IPS-NIHi11 (cell line): ENCODE results near the gene KRT81.
"Not testable (repeated sequence)": the region's sequence is repeated elsewhere in the genome, so short reads cannot be mapped to it uniquely, and the experiment has no call there.

ENCODE experiments used
- DNase-seq: peaks from one replicate; pipeline ENCODE4 v3.0.0; 2012; ENCODE audit warnings: mixed read lengths, low spot score

Gene KRT81

GRCh38 chr12:52253391-52254179, 37.7 kb downstream of the KRT81 start:
- no peak for DNase-seq

DNA sequence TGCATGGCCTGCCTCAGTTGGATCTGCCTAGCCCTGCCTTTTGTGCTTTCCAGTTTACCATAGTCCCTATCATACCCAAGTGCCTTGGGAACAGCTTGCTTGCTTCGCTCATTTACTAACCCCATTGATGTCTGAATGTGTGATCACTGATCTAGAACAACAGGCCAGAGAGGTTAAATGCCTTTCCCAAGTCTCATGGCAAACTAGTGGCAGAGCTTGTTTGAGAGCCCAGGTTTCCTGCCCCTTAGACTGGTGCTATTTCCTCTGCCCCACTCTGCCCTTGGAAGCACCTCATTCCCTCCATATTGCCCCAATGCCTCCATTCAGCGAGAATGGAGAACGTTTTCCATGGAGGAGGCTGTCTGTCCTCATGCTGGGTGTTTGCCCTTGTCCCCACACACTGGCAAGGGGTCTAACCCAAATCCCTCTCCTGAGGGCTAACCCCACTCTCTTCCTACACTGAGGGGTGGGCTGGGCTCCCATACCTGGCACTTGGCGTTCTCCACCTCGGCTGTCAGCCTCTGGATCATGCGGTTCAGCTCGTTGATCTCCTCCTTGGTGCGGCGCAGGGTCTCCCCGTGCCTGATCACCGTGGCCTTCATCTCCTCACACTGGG, 38.5 kb downstream of the KRT81 start:
- DNase-seq: no peak

DNA sequence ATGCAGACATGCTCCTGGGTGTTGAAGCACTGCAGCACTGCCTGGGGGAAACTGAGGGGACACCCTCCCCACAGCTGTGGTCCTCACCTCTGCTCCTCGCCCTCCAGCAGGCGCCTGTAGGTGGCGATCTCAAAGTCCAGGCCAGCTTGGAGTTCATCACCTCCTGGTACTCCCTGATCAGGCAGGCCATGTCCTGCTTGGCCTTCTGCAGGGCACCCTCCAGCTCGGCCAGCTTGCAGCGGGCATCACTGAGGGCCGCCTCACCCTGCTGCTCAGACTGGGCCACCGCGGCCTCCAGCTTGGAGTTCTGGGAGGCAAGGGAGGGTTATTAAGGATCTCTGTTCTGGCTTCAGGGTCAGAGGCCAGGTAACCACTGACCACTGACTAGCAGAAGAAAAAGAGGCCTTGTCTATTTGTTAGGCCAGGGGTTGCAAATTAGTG, 39.1 kb downstream of the KRT81 start:
- not testable (repeated sequence) for DNase-seq

- no peak for DNase-seq
These were observed 39.8 kb downstream of the KRT81 start for GRCh38 chr12:52251367-52252051.

DNA sequence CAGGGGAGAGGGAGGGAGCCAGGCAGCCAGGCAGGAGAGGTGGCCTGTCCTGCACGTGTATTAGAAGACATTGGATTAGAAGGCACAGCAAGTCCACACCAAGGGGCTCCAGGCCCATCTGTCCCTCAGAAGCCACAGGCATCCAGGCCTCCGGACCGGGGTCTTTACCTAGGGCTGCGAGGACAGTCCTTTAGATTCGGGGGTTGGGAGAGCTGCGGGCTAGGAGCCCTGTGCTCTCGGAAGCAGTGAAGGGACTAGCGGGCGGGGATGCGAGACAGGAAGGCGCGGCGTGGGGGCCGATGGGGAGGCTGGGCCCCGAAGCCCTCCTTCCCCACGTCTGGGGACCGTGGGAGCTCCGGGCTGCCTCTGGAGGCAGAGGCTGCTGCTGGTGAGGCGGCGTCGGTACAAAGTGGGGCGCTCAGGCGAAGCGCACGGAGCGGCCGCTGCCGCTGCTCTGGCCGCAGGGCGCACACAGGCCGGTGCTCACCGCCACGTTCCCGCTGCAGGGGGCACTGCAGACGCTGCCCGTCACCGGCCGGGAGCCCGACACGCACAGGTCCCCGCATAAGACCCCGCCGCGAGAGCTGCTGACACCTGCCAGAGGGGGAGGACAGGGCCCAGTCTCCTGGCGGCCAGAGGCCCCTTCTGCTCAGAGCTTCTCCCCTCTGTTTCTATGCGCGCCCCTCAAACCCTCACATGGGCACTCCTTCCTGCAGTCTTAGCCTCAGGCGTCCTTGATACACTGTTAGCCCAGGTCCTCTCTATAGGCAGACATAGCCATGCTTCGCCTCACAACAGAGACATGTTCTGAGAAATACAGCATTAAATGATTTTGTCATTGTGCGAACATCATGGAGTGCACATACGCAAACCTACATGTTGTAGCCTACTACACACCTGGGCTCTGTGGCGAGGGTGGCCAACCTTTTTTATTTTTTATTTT, 41.0 kb downstream of the KRT81 start:
- DNase-seq: no peak

DNA sequence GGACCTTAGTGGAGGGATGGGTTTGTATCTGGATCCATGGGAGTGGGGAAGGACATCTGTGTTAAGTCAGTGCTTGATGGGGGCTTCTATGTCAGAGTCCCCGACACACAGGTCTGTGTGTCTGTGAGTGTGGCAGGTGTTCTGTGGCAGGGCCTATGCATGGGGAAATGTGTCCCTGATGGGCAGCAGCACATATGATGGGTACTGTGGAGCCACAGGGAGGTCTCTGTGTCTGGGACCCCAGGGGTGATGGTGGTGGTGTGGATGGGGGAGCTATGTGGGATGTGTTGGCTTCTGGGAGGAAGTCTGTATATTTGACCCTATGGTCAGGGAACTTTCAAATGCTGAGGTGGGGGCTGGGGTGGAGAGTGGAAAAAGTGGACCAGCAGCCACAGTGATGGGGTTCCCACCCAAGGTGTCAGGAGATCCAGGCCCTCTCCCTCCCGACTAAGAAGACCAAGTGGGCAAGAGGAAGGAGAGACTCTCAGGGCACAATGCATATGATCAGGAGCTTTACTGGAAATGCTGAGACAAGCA, 41.8 kb downstream of the KRT81 start:
- no peak for DNase-seq

- DNase-seq: no peak
These were observed 42.5 kb downstream of the KRT81 start for GRCh38 chr12:52248541-52249461.

GRCh38 chr12:52247622-52248540, 43.5 kb downstream of the KRT81 start:
- no peak for DNase-seq

- no peak for DNase-seq
These were observed 44.4 kb downstream of the KRT81 start for GRCh38 chr12:52246720-52247621.

DNA sequence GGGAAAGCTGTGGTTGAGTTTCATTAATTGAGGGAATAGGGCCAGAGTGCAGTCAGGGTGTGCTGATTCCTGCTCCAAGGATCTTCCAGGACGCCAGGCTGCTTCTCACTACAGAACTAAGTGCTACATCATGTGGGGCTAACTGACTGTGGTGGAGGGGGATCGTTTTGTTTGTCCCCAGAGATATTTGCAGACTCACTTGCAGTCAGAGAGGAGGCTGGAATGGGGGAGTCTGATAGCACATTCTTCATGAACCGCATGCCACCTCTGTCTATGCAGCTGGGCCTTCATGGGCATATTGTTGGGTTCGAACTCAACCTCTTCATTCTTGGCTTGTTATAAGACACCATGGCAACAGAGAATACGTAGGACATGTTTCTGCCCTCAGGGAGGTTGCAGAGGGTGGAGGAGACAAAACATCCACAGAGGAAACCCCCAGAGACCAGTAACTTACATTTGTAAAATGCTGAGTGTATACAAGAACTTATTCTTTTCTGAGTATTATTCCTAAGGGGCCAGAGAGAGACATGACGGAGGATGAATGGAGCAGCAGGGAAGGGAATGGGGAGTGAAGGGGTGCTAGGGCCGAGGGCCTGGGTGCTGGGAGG, 45.3 kb downstream of the KRT81 start:
- no peak for DNase-seq

GRCh38 chr12:52245259-52245961, 45.9 kb downstream of the KRT81 start:
- no peak for DNase-seq

DNA sequence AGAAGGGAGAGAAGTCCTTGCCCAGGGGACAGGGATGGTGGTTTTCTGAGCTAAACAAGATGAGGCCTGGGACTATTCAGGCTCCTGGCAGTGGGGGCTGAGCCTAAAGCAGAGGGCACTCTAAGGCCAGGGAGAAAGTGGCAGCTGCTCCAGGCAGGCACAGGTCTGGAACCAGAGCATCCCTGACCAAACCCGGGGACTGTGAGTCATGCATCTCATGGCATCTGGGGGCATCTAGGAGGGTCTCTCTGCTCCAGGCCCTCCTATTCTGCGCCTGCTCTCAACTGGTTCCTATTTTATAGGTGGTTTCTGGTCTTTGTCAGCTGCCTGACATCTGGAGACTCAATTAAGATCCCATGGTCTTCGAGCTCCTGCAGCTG, 46.7 kb downstream of the KRT81 start:
- no peak for DNase-seq

DNA sequence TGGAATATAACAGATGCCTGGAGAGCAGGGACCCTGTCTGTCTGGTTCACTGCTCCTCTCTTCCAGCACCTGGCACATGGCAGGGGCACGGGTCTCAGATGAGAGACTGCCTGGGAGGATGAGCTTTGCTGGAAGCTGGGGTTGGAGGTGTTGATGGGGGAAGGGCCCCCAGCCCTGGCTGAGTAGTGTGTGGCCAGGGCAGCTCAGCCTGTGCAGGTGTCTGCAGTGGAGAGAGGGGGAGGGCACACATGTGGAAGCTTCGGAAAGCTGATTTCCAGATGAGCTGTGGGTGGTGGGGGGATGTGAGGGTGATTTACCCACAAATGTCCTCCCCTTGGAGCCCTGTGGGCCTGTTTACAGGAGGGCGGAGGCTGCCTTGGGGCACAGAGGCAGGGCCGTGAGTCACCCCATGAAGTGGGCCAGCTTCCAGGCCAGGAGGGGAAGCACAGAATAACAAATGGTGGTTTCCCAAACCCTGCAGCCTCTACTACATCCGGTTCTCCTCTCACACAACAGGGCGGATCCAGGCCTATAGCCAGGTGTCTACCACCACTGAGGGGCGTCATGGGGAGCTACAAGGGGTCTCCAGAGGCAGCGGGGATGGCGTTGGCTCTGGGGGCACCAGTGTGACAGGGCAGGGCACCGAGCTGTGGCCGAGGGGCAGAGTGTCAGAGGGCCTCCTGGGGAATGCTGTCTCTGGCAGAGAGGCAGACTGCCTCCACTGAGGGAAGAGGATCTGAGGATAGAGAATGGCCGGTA, 47.3 kb downstream of the KRT81 start:
- DNase-seq: peak; percentile 66

- DNase-seq: no peak
These were observed 48.0 kb downstream of the KRT81 start for GRCh38 chr12:52243259-52243855.

GRCh38 chr12:52242442-52243258, 48.7 kb downstream of the KRT81 start:
- no peak for DNase-seq
